ENCODE data around the gene PEX7. TPM values are rescaled to one million over a fixed set of nuclear protein-coding genes. Genes with fewer than 3 reads are reported as not detected.

PEX7 gene
- total and polyA plus RNA-seq, 2 of the 8 experiments (the other 6 are each of a cell fraction or from before 2014, with no cell fraction given), result 6.4 to 11.0 TPM

DNA sequence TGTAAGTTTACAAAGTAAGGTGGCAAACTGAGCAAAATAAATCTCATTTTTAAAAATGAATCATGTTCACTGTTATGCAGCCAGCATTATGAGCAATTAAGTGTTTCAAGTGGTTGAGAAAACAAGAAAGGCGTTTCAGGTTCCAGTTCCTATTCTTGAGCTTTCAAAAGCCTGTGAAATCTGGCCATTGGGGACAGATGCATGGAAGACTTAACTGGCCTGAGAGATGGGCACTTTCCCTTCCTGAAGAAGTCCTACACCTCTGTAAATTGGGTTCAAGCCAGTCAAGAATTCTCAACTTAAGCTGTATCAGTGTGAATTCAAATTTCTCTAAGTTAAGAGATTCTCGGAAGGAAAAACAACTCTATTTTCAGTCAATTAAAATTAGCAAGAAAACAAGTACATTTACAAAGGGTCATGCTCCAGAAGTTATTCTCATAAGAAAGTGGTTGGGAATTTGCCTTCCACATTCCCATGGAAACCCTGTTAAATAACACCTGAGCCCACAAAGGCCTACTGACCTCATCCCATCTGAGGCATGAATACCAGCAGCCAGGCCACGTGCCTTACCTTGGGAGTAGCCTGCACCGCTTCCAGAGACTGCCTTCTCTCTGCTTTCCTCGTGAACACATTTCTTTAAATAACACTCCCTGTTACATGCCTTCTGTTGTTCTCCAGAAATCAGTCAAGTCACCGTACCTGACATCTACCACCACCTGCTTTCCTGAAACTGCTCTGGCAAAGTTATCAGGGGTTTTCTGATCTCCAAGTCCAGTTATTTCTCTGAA lies 49.5 kb upstream of the PEX7 start (continued):
- no peak for TF ChIP-seq SP1 (IDR thresholded peaks at IDR 0.05; ENCODE audit: low read depth, low read length)
- TF ChIP-seq, protein P1, sequence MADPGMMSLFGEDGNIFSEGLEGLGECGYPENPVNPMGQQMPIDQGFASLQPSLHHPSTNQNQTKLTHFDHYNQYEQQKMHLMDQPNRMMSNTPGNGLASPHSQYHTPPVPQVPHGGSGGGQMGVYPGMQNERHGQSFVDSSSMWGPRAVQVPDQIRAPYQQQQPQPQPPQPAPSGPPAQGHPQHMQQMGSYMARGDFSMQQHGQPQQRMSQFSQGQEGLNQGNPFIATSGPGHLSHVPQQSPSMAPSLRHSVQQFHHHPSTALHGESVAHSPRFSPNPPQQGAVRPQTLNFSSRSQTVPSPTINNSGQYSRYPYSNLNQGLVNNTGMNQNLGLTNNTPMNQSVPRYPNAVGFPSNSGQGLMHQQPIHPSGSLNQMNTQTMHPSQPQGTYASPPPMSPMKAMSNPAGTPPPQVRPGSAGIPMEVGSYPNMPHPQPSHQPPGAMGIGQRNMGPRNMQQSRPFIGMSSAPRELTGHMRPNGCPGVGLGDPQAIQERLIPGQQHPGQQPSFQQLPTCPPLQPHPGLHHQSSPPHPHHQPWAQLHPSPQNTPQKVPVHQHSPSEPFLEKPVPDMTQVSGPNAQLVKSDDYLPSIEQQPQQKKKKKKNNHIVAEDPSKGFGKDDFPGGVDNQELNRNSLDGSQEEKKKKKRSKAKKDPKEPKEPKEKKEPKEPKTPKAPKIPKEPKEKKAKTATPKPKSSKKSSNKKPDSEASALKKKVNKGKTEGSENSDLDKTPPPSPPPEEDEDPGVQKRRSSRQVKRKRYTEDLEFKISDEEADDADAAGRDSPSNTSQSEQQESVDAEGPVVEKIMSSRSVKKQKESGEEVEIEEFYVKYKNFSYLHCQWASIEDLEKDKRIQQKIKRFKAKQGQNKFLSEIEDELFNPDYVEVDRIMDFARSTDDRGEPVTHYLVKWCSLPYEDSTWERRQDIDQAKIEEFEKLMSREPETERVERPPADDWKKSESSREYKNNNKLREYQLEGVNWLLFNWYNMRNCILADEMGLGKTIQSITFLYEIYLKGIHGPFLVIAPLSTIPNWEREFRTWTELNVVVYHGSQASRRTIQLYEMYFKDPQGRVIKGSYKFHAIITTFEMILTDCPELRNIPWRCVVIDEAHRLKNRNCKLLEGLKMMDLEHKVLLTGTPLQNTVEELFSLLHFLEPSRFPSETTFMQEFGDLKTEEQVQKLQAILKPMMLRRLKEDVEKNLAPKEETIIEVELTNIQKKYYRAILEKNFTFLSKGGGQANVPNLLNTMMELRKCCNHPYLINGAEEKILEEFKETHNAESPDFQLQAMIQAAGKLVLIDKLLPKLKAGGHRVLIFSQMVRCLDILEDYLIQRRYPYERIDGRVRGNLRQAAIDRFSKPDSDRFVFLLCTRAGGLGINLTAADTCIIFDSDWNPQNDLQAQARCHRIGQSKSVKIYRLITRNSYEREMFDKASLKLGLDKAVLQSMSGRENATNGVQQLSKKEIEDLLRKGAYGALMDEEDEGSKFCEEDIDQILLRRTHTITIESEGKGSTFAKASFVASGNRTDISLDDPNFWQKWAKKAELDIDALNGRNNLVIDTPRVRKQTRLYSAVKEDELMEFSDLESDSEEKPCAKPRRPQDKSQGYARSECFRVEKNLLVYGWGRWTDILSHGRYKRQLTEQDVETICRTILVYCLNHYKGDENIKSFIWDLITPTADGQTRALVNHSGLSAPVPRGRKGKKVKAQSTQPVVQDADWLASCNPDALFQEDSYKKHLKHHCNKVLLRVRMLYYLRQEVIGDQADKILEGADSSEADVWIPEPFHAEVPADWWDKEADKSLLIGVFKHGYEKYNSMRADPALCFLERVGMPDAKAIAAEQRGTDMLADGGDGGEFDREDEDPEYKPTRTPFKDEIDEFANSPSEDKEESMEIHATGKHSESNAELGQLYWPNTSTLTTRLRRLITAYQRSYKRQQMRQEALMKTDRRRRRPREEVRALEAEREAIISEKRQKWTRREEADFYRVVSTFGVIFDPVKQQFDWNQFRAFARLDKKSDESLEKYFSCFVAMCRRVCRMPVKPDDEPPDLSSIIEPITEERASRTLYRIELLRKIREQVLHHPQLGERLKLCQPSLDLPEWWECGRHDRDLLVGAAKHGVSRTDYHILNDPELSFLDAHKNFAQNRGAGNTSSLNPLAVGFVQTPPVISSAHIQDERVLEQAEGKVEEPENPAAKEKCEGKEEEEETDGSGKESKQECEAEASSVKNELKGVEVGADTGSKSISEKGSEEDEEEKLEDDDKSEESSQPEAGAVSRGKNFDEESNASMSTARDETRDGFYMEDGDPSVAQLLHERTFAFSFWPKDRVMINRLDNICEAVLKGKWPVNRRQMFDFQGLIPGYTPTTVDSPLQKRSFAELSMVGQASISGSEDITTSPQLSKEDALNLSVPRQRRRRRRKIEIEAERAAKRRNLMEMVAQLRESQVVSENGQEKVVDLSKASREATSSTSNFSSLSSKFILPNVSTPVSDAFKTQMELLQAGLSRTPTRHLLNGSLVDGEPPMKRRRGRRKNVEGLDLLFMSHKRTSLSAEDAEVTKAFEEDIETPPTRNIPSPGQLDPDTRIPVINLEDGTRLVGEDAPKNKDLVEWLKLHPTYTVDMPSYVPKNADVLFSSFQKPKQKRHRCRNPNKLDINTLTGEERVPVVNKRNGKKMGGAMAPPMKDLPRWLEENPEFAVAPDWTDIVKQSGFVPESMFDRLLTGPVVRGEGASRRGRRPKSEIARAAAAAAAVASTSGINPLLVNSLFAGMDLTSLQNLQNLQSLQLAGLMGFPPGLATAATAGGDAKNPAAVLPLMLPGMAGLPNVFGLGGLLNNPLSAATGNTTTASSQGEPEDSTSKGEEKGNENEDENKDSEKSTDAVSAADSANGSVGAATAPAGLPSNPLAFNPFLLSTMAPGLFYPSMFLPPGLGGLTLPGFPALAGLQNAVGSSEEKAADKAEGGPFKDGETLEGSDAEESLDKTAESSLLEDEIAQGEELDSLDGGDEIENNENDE (IDR thresholded peaks at IDR 0.05; ENCODE audit: insufficient replicate concordance, low read length), result no peak
- TF ChIP-seq, protein P2, sequence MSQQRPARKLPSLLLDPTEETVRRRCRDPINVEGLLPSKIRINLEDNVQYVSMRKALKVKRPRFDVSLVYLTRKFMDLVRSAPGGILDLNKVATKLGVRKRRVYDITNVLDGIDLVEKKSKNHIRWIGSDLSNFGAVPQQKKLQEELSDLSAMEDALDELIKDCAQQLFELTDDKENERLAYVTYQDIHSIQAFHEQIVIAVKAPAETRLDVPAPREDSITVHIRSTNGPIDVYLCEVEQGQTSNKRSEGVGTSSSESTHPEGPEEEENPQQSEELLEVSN (IDR thresholded peaks at IDR 0.05), result peak; percentile 84
- TF ChIP-seq SIN3A (conservative IDR thresholded peaks at IDR 0.05 in 1 of 2, IDR thresholded peaks at IDR 0.05 in 1 of 2; ENCODE audit: low read depth in 1 of 2, low read length in 2 of 2), result no peak
- TF ChIP-seq TEAD4 (IDR thresholded peaks at IDR 0.05; ENCODE audit: low read depth, low read length), result peak; percentile 76
- no peak for TF ChIP-seq HDAC6 (IDR thresholded peaks at IDR 0.05; ENCODE audit: low read depth, low read length)
- no peak for TF ChIP-seq NRF1 (IDR thresholded peaks at IDR 0.05; ENCODE audit: low read depth, low read length)
- no peak for TF ChIP-seq PHF8 (conservative IDR thresholded peaks at IDR 0.05; ENCODE audit: low read depth, low read length)
- TF ChIP-seq JUND (IDR thresholded peaks at IDR 0.05; ENCODE audit: low read length), result 0 out of 2 replicates have a peak, but pooled peaks have one; percentile 54

Data from H1 (cell line).